K562 (cell line): ENCODE measurements around the gene FTSJ3. TPM values are rescaled to one million over a fixed set of nuclear protein-coding genes. Genes with fewer than 3 reads are reported as not detected.

Experiments
- ATAC-seq: fragments of 200-7000 bp; cut with Tn5 transposase; 3 replicates; pipeline ENCODE4 v1.9.1; 2020; ENCODE audit warnings: moderate library complexity
- BruUV-seq: library from RNA; stranded (reverse); fragments of 400-500 nt; replicated peaks from 2 replicates; lab custom pipeline; 2021; lab: Mats Ljungman, UMichigan
- CTCF ChIA-PET: fragments of 300-600 bp; formaldehyde crosslinking; extraction: SDS; loops from one replicate; lab custom pipeline; 2021; ENCODE audit warnings: low intra/inter-chr PET ratio; lab: Yijun Ruan, JAX
- POLR2A ChIA-PET: fragments of 300-600, 350-650 bp; sonication (Branson Sonifier 250); formaldehyde crosslinking; extraction: SDS; loops from one replicate; lab custom pipeline; 2021; ENCODE audit warnings: antibody characterized with exemption, inconsistent platforms; lab: Yijun Ruan, JAX
- DNase-seq, 4 experiments: peaks; one replicate each; pipeline versions ENCODE4 v3.0.0 to v3.0.0-alpha.2; 2011 to 2018; ENCODE audit warnings: low spot score in 3 of 4, mixed read lengths in 3 of 4; ENCODE audit errors: extremely low read depth in 1 of 4
- FAIRE-seq: peaks from 2 replicates; lab custom pipeline; 2011; peaks lifted over from hg19 to GRCh38; lab: Jason Lieb, UNC
- H2AFZ ChIP-seq: 2 replicates; pipeline ENCODE4 v1.6.0; 2011; ENCODE audit warnings: low read depth, low read length, control low read depth, inconsistent platforms
- H3K27ac ChIP-seq: fragments of 200-600 bp; 3 replicates; pipeline ENCODE4 v1.8.0; 2011; ENCODE audit warnings: low read depth, mild to moderate bottlenecking, control low read depth, inconsistent platforms, low read length, moderate library complexity, mixed read lengths; ENCODE audit errors: extremely low read depth
- H3K27me3 ChIP-seq, 2 experiments: fragments of 300-600 bp in 1 of 2; 2 replicates in 1 of 2; 3 replicates in 1 of 2; pipeline versions ENCODE4 v1.6.0 to v1.8.0; 2011; ENCODE audit warnings: inconsistent platforms in 2 of 2, low read length in 2 of 2, mild to moderate bottlenecking in 1 of 2, mixed read lengths in 1 of 2, moderate library complexity in 1 of 2; ENCODE audit not compliant: control insufficient read depth in 2 of 2, insufficient read depth in 2 of 2
- H3K36me3 ChIP-seq: fragments of 300-600 bp; 3 replicates; pipeline ENCODE4 v1.8.0; 2011; ENCODE audit warnings: mild to moderate bottlenecking, low read length, inconsistent platforms; ENCODE audit not compliant: control insufficient read depth, insufficient read depth
- H3K4me1 ChIP-seq, 2 experiments: fragments of 200-600 bp in 1 of 2; replicated peaks in 1 of 2; 2 replicates in 1 of 2; 3 replicates in 1 of 2; pipeline versions ENCODE4 v1.5.1 to v1.8.0; 2011; ENCODE audit warnings: inconsistent platforms in 2 of 2, low read length in 2 of 2, mild to moderate bottlenecking in 1 of 2, mixed read lengths in 1 of 2, moderate library complexity in 1 of 2; ENCODE audit not compliant: control insufficient read depth in 2 of 2, insufficient read depth in 2 of 2
- H3K4me2 ChIP-seq: 2 replicates; pipeline ENCODE4 v1.6.1; 2011; ENCODE audit warnings: low read length, control low read depth, inconsistent platforms, mixed read lengths; ENCODE audit not compliant: insufficient read depth
- H3K4me3 ChIP-seq: fragments of 200-600 bp; sonication (generic), shearing (Covaris generic); 2 replicates; pipeline ENCODE4 v1.5.1; 2016; ENCODE audit warnings: control low read depth, inconsistent platforms
- H3K79me2 ChIP-seq: fragments of 200-600 bp; 3 replicates; pipeline ENCODE4 v1.8.0; 2011; ENCODE audit warnings: low read length, inconsistent platforms; ENCODE audit not compliant: control insufficient read depth, insufficient read depth
- H3K9ac ChIP-seq, 2 experiments: 2 replicates each; pipeline versions ENCODE4 v1.6.0 to v1.6.1; 2011; ENCODE audit warnings: low read depth in 2 of 2, low read length in 2 of 2, control low read depth in 1 of 2, inconsistent platforms in 1 of 2, mild to moderate bottlenecking in 1 of 2, mixed read lengths in 1 of 2; ENCODE audit not compliant: insufficient read depth in 1 of 2
- H3K9me1 ChIP-seq: one replicate; pipeline ENCODE4 v1.6.0; 2011; ENCODE audit warnings: inconsistent platforms, mild to moderate bottlenecking, low read length, moderate library complexity; ENCODE audit not compliant: control insufficient read depth, insufficient read depth
- H3K9me3 ChIP-seq: replicated peaks from 2 replicates; pipeline ENCODE4 v1.5.1; 2011; ENCODE audit warnings: low read depth, low read length, inconsistent platforms; ENCODE audit not compliant: control insufficient read depth, insufficient read depth
- H4K20me1 ChIP-seq: replicated peaks from 2 replicates; pipeline ENCODE4 v1.6.1; 2011; ENCODE audit warnings: low read length, inconsistent platforms, mixed read lengths; ENCODE audit not compliant: control insufficient read depth, insufficient read depth
- SIX5 ChIP-seq, 2 experiments: IDR thresholded peaks; 2 replicates each; pipeline ENCODE4 v1.6.1; 2011; ENCODE audit warnings: low read length in 2 of 2, borderline replicate concordance in 1 of 2, low read depth in 1 of 2, mild to moderate bottlenecking in 1 of 2, moderate library complexity in 1 of 2; ENCODE audit not compliant: insufficient read depth in 1 of 2
- SOX6 ChIP-seq: fragments of 450-650 bp; IDR thresholded peaks from 2 replicates; pipeline ENCODE4 v1.6.1; 2014; ENCODE audit warnings: mild to moderate bottlenecking
- WGBS: fragments of 100-300 bp; shearing (Covaris generic); methylation state at CpG from one replicate; pipeline ENCODE4 v1.1.6; 2016; ENCODE audit warnings: low coverage, mixed read lengths; ENCODE audit not compliant: insufficient coverage; ENCODE audit errors: missing lambda C conversion rate; 5-methylcytosine and 5-hydroxymethylcytosine counted together
- in situ Hi-C: fragments of 300-500 bp; cut with MboI; formaldehyde crosslinking; loops from 4 replicates; pipeline ENCODE4 v1.15.0; 2018; ENCODE audit warnings: inconsistent platforms, mixed read lengths
- intact Hi-C: fragments of 100-400 bp; cut with micrococcal nuclease; formaldehyde crosslinking; loops from 2 replicates; pipeline ENCODE4 v1.14.2; 2022
- polyA plus RNA-seq, 8 experiments: library from polyadenylated mRNA; depleted of rRNA in 4 of 8; stranded (reverse) in 5 of 8; unstranded in 3 of 8; fragments of >200 nt; fragmentation: Nextera tagmentation in 2 of 8; fragmentation: Illumina TruSeq in 1 of 8; extraction: Ambion mirVana in 2 of 8; extraction: Trizol in 1 of 8; gene quantifications; 2 replicates each; pipeline versions ENCODE4 v1.2.1 to v1.2.3, GENCODE V29; 2011 to 2014; ENCODE audit warnings: inconsistent platforms in 1 of 8, missing spikeins in 1 of 8
- total RNA-seq, 7 experiments: library from RNA; depleted of rRNA in 6 of 7; stranded (reverse); fragments of >200 nt in 6 of 7; fragmentation: Illumina TruSeq in 2 of 7; extraction: Trizol in 2 of 7; gene quantifications; 2 replicates each; pipeline versions ENCODE4 v1.2.1 to v1.2.3, GENCODE V29; 2011 to 2021; ENCODE audit warnings: low replicate concordance in 1 of 7
- TF ChIP-seq, protein P1 (sequence below), 2 experiments: fragments of 150-350 bp in 1 of 2; IDR thresholded peaks; 2 replicates each; pipeline ENCODE4 v1.6.1; 2012 to 2016; ENCODE audit warnings: low read depth in 2 of 2, low read length in 2 of 2, mild to moderate bottlenecking in 1 of 2, moderate library complexity in 1 of 2
- TF ChIP-seq, protein P2 (sequence below): fragments of 450-650 bp; formaldehyde crosslinking; IDR thresholded peaks from 2 replicates; pipeline ENCODE4 v1.4.0; 2020; ENCODE audit warnings: mild to moderate bottlenecking
- TF ChIP-seq, protein P3 (sequence below): fragments of 450-650 bp; IDR thresholded peaks from 2 replicates; pipeline ENCODE4 v1.6.1; 2016; ENCODE audit warnings: mild to moderate bottlenecking, moderate library complexity

The FTSJ3 gene
- total and polyA plus RNA-seq, 9 of the 15 experiments (the other 6 are each of a cell fraction or from before 2014, with no cell fraction given) = 18.0 to 65.6 (median 52.4) TPM

DNA sequence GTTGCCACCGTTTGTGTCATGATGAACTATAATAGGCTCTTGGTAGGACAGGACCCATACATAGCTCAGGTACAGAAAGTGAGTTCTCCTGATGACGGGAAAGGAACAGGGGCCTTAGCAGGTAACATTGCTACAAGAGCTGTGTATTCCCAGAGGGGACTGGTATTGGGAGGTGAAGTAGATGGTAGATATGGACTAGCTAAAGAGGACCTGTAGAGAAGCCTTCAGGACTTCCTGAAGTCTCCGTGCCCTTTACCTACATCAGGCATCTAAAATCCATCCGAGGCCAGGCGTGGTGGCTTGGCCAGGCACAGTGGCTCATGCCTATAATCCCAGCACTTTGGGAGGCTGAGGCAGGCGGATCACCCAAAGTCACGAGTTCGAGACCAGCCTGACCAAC lies 27.7 kb upstream of the FTSJ3 start:
- Histone ChIP-seq H3K36me3 (peaks cover 37% of the 10 kb centered on the region; the same call in 2 of the 3 replicates), H3K4me3 (no peak overlapping the region), H3K27ac (no peak overlapping the region), H3K9ac (no peak overlapping the region), H4K20me1 (no peaks in the 10 kb centered on the region; the same call in 1 of the 2 replicates), H2AFZ (no peak overlapping the region), H3K9me3 (no peaks in the 10 kb centered on the region; the same call in 1 of the 2 replicates), H3K4me1 (peaks cover 7 to 8% of the 10 kb centered on the region in 2 experiments; a peak in 3 of 5 replicates), H3K4me2 (no peak overlapping the region), H3K27me3 (no peaks in the 10 kb centered on the region), H3K79me2 (peaks cover 20% of the 10 kb centered on the region), H3K9me1 (no peaks in the 10 kb centered on the region)
- 87% methylated on average over 7 of the region's 8 CpGs for WGBS
- FAIRE-seq (no peak), ATAC-seq (no peak), DNase-seq (no peak)
- ChIA-PET CTCF (no interaction called here), POLR2A (no interaction called here)
- intact Hi-C loops (no loop called here), in situ Hi-C loops (no loop called here)
- no TSS peak for BruUV-seq
- TF ChIP-seq, protein P1, sequence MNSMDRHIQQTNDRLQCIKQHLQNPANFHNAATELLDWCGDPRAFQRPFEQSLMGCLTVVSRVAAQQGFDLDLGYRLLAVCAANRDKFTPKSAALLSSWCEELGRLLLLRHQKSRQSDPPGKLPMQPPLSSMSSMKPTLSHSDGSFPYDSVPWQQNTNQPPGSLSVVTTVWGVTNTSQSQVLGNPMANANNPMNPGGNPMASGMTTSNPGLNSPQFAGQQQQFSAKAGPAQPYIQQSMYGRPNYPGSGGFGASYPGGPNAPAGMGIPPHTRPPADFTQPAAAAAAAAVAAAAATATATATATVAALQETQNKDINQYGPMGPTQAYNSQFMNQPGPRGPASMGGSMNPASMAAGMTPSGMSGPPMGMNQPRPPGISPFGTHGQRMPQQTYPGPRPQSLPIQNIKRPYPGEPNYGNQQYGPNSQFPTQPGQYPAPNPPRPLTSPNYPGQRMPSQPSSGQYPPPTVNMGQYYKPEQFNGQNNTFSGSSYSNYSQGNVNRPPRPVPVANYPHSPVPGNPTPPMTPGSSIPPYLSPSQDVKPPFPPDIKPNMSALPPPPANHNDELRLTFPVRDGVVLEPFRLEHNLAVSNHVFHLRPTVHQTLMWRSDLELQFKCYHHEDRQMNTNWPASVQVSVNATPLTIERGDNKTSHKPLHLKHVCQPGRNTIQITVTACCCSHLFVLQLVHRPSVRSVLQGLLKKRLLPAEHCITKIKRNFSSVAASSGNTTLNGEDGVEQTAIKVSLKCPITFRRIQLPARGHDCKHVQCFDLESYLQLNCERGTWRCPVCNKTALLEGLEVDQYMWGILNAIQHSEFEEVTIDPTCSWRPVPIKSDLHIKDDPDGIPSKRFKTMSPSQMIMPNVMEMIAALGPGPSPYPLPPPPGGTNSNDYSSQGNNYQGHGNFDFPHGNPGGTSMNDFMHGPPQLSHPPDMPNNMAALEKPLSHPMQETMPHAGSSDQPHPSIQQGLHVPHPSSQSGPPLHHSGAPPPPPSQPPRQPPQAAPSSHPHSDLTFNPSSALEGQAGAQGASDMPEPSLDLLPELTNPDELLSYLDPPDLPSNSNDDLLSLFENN (IDR thresholded peaks at IDR 0.05; ENCODE audit: low read depth in 2 of 2, low read length in 2 of 2) = no peak
- TF ChIP-seq SIX5 (IDR thresholded peaks at IDR 0.05; ENCODE audit: borderline replicate concordance in 1 of 2, insufficient read depth in 1 of 2, low read depth in 1 of 2, low read length in 2 of 2) (no peak), SOX6 (no peak)
- TF ChIP-seq, protein P2, sequence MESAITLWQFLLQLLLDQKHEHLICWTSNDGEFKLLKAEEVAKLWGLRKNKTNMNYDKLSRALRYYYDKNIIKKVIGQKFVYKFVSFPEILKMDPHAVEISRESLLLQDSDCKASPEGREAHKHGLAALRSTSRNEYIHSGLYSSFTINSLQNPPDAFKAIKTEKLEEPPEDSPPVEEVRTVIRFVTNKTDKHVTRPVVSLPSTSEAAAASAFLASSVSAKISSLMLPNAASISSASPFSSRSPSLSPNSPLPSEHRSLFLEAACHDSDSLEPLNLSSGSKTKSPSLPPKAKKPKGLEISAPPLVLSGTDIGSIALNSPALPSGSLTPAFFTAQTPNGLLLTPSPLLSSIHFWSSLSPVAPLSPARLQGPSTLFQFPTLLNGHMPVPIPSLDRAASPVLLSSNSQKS = no peak
- TF ChIP-seq, protein P3, sequence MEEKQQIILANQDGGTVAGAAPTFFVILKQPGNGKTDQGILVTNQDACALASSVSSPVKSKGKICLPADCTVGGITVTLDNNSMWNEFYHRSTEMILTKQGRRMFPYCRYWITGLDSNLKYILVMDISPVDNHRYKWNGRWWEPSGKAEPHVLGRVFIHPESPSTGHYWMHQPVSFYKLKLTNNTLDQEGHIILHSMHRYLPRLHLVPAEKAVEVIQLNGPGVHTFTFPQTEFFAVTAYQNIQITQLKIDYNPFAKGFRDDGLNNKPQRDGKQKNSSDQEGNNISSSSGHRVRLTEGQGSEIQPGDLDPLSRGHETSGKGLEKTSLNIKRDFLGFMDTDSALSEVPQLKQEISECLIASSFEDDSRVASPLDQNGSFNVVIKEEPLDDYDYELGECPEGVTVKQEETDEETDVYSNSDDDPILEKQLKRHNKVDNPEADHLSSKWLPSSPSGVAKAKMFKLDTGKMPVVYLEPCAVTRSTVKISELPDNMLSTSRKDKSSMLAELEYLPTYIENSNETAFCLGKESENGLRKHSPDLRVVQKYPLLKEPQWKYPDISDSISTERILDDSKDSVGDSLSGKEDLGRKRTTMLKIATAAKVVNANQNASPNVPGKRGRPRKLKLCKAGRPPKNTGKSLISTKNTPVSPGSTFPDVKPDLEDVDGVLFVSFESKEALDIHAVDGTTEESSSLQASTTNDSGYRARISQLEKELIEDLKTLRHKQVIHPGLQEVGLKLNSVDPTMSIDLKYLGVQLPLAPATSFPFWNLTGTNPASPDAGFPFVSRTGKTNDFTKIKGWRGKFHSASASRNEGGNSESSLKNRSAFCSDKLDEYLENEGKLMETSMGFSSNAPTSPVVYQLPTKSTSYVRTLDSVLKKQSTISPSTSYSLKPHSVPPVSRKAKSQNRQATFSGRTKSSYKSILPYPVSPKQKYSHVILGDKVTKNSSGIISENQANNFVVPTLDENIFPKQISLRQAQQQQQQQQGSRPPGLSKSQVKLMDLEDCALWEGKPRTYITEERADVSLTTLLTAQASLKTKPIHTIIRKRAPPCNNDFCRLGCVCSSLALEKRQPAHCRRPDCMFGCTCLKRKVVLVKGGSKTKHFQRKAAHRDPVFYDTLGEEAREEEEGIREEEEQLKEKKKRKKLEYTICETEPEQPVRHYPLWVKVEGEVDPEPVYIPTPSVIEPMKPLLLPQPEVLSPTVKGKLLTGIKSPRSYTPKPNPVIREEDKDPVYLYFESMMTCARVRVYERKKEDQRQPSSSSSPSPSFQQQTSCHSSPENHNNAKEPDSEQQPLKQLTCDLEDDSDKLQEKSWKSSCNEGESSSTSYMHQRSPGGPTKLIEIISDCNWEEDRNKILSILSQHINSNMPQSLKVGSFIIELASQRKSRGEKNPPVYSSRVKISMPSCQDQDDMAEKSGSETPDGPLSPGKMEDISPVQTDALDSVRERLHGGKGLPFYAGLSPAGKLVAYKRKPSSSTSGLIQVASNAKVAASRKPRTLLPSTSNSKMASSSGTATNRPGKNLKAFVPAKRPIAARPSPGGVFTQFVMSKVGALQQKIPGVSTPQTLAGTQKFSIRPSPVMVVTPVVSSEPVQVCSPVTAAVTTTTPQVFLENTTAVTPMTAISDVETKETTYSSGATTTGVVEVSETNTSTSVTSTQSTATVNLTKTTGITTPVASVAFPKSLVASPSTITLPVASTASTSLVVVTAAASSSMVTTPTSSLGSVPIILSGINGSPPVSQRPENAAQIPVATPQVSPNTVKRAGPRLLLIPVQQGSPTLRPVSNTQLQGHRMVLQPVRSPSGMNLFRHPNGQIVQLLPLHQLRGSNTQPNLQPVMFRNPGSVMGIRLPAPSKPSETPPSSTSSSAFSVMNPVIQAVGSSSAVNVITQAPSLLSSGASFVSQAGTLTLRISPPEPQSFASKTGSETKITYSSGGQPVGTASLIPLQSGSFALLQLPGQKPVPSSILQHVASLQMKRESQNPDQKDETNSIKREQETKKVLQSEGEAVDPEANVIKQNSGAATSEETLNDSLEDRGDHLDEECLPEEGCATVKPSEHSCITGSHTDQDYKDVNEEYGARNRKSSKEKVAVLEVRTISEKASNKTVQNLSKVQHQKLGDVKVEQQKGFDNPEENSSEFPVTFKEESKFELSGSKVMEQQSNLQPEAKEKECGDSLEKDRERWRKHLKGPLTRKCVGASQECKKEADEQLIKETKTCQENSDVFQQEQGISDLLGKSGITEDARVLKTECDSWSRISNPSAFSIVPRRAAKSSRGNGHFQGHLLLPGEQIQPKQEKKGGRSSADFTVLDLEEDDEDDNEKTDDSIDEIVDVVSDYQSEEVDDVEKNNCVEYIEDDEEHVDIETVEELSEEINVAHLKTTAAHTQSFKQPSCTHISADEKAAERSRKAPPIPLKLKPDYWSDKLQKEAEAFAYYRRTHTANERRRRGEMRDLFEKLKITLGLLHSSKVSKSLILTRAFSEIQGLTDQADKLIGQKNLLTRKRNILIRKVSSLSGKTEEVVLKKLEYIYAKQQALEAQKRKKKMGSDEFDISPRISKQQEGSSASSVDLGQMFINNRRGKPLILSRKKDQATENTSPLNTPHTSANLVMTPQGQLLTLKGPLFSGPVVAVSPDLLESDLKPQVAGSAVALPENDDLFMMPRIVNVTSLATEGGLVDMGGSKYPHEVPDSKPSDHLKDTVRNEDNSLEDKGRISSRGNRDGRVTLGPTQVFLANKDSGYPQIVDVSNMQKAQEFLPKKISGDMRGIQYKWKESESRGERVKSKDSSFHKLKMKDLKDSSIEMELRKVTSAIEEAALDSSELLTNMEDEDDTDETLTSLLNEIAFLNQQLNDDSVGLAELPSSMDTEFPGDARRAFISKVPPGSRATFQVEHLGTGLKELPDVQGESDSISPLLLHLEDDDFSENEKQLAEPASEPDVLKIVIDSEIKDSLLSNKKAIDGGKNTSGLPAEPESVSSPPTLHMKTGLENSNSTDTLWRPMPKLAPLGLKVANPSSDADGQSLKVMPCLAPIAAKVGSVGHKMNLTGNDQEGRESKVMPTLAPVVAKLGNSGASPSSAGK = no peak
